Pancreas (tissue), 10 donors: ENCODE data around the gene MRPS5. TPM values are rescaled to one million over a fixed set of nuclear protein-coding genes. Genes with fewer than 3 reads are reported as not detected.
"Not testable (repeated sequence)": the region's sequence is repeated elsewhere in the genome, so short reads cannot be mapped to it uniquely, and the experiment has no call there.

Experiments used
- ATAC-seq, 4 donors: fragments of 200-7000 bp; cut with Tn5 transposase; one replicate each; pipeline versions ENCODE4 v1.8.0 to v1.9.1; 2020; ENCODE audit warnings: mild to moderate bottlenecking in 4 of 4, moderate library complexity in 4 of 4
- DNase-seq, 6 donors: peaks; one replicate each; pipeline ENCODE4 v3.0.0-alpha.2; 2020
- FAIRE-seq: peaks from 2 replicates; lab custom pipeline; 2012; peaks lifted over from hg19 to GRCh38; lab: Jason Lieb, UNC
- H3K27ac ChIP-seq, 4 donors: fragments of 200-600 bp; sonication (generic); 1 replicate in 3 of 4; 2 replicates in 1 of 4; pipeline versions ENCODE4 v1.5.0 to v1.8.0; 2020
- H3K27me3 ChIP-seq, 4 donors: fragments of 200-600 bp; one replicate each; pipeline ENCODE4 v1.8.0; 2021
- H3K36me3 ChIP-seq, 3 donors: fragments of 200-600 bp; sonication (generic) in 1 of 3; one replicate each; pipeline versions ENCODE4 v1.5.0 to v1.8.0; 2020 to 2021
- H3K4me1 ChIP-seq, 3 donors: fragments of 200-600 bp; one replicate each; pipeline ENCODE4 v1.8.0; 2021
- H3K4me3 ChIP-seq, 4 donors: fragments of 200-600 bp; sonication (generic) in 2 of 4; one replicate each; pipeline versions ENCODE4 v1.5.0 to v1.8.0; 2020 to 2021
- H3K9me3 ChIP-seq, 4 donors: fragments of 200-600 bp; one replicate each; pipeline ENCODE4 v1.8.0; 2021
- WGBS, 2 donors: extraction: QIAGEN DNeasy Blood & Tissue Kit; methylation state at CpG; one replicate each; pipeline ENCODE4 v1.1.7; 2013; 5-methylcytosine and 5-hydroxymethylcytosine counted together
- intact Hi-C, 3 donors: fragments of 100-400 bp; cut with DNase I; formaldehyde crosslinking; loops; one replicate each; pipeline versions ENCODE4 v1.11.1 to v1.14.2; 2022
- polyA plus RNA-seq, 2 donors: library from polyadenylated mRNA; stranded (reverse); fragments of 200-250 nt; gene quantifications; one replicate each; pipeline ENCODE4 v1.2.3, GENCODE V29; 2013
- total RNA-seq, 6 donors: library from RNA; stranded (reverse); fragmentation: NEBNext Ultra II Directional in 4 of 6; extraction: Animal tissue kit (Norgen Biotek cat#: 25700) in 4 of 6; gene quantifications; one replicate each; pipeline versions ENCODE4 v1.2.1 to v1.2.4, GENCODE V29; 2021 to 2023
- TF ChIP-seq, protein P1 (sequence below), 4 donors: fragments of 200-600 bp; sonication (generic) in 3 of 4; IDR thresholded peaks; one replicate each; pipeline versions ENCODE4 v1.5.0 to v1.8.0; 2021; ENCODE audit warnings: antibody characterized with exemption in 4 of 4
- donor health status: healthy with polysubstance abuse.
- donor health status: DM: no; HTN: no; CAD: no; lungs with moderate emphysema.
- donor health status: DM: no; HTN: no; CAD: no.
- donor health status: control.
- donor health status: control.
- donor health status: Bipolar disorder and iron deficiency.
- donor health status: DM: yes; HTN: yes; CAD: no.
- donor health status: DM: no; HTN: no; CAD: no.
- donor health status: DM: no; HTN: no; CAD: no.
- donor health status: DM: yes; HTN: yes; CAD: no.

Gene MRPS5
- total and polyA plus RNA-seq, 8 donors, result 14.8 to 55.2 (median 19.9) TPM

DNA sequence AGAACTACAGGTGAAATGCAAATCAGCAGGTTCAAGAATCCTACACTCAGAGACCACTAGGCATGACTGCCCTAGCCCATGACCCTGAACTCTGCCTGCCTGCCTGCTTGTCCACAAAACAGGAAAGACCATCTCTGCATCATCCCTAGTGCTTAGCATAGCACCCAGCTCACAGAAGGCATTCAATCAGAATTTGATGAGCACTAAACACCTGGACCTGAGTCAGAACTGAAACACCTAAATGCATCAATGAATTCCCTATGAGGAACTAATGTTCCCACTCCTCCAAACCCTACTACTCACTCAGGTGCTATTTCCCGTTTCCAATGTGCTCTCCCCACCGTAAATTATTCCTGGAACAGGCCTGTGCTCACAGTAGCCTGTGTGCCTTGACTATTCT, 21.7 kb downstream of the MRPS5 start:
- 91 to 98% methylated on average over 2 of the region's 2 CpGs for WGBS, 2 donors
- peaks cover 0 to 19% (median 15%) of the 10 kb centered on the region in 3 donors for H3K36me3 ChIP-seq
- no peaks in the 10 kb centered on the region for H3K4me1 ChIP-seq
- no peak for ATAC-seq
- TF ChIP-seq, protein P1, sequence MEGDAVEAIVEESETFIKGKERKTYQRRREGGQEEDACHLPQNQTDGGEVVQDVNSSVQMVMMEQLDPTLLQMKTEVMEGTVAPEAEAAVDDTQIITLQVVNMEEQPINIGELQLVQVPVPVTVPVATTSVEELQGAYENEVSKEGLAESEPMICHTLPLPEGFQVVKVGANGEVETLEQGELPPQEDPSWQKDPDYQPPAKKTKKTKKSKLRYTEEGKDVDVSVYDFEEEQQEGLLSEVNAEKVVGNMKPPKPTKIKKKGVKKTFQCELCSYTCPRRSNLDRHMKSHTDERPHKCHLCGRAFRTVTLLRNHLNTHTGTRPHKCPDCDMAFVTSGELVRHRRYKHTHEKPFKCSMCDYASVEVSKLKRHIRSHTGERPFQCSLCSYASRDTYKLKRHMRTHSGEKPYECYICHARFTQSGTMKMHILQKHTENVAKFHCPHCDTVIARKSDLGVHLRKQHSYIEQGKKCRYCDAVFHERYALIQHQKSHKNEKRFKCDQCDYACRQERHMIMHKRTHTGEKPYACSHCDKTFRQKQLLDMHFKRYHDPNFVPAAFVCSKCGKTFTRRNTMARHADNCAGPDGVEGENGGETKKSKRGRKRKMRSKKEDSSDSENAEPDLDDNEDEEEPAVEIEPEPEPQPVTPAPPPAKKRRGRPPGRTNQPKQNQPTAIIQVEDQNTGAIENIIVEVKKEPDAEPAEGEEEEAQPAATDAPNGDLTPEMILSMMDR (IDR thresholded peaks at IDR 0.05), result no peak
- H3K27ac ChIP-seq, result no peak overlapping the region
- no peak overlapping the region for H3K4me3 ChIP-seq
- no peaks in the 10 kb centered on the region for H3K27me3 ChIP-seq
- no peak for FAIRE-seq
- DNase-seq, result no peak
- intact Hi-C loops, result no loop called here
- H3K9me3 ChIP-seq, result no peaks in the 10 kb centered on the region

DNA sequence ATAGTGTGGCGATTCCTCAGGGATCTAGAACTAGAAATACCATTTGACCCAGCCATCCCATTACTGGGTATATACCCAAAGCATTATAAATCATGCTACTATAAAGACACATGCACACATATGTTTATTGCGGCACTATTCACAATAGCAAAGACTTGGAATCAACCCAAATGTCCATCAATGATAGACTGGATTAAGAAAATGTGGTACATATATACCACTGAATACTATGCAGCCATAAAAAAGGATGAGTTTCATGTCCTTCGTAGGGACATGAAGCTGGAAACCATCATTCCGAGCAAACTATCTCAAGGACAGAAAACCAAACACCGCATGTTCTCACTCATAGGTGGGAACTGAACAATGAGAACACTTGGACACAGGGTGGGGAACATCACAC, 23.3 kb downstream of the MRPS5 start:
- H3K4me1 ChIP-seq, FAIRE-seq, H3K4me3 ChIP-seq, ATAC-seq, intact Hi-C loops, H3K27ac ChIP-seq, DNase-seq, H3K9me3 ChIP-seq, H3K27me3 ChIP-seq: not testable (repeated sequence)
- WGBS, 2 donors, result 93 to 96% methylated on average over 5 of the region's 5 CpGs
- H3K36me3 ChIP-seq, result peaks cover 0 to 19% (median 12%) of the 10 kb centered on the region in 3 donors

DNA sequence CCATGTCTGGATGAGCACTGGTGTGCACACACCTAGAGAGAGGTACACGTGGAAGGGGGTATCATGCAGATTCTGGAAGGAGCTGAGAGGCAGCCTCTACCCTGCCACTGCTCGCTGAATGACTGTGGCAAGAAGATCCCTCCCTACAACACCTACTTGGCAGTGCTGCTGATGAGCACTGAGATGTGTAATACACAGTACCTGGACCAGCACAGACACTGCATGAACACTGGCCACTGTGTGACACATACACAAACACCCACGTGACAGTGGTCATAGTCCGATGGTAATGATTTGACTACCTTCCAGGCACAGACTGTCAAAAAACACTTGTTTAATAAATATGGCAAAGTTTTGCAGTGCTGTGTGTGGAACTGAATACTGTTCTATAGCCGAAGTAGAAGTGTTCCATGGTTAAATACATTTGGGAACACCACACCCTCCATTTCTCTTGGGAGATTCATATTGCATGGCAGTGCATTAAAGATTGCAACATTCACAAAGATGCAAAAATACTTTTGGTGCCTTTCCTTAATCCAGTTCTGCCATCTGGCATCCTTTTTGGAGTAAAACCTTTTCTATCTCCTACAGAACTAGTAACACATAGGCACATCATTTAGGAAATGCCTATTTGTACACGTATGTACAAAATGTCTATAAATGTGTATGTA, 29.6 kb downstream of the MRPS5 start:
- H3K9me3 ChIP-seq, result no peaks in the 10 kb centered on the region
- intact Hi-C loops, result no loop called here
- 93 to 95% methylated on average over 6 of the region's 6 CpGs for WGBS, 2 donors
- no peaks in the 10 kb centered on the region for H3K27me3 ChIP-seq
- H3K4me3 ChIP-seq, result no peak overlapping the region
- H3K36me3 ChIP-seq, result peaks cover 2 to 35% (median 5%) of the 10 kb centered on the region in 3 donors
- DNase-seq (no peak), ATAC-seq (no peak), FAIRE-seq (no peak)
- H3K4me1 ChIP-seq, result no peaks in the 10 kb centered on the region
- no peak overlapping the region for H3K27ac ChIP-seq
- TF ChIP-seq, protein P1 (IDR thresholded peaks at IDR 0.05), result no peak

DNA sequence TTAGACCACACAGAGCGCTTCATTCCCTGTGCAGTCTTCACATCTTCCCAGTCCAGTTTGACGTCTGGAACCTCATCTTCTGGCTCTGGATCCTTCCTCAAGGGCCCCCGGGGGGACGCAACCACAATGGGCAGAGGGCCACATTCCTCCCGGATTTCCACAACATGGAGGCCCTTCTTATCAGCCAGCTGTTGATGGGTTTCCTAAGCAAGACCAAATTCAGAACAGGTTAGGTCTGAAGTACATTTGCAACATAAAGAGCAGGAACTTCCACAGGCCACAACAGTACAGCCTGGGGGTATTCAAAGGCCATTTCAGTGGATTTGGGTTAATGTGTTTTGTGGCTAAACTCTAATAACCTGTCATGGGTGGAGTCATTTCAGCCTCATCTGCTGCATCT, 34.2 kb downstream of the MRPS5 start:
- TF ChIP-seq, protein P1 (IDR thresholded peaks at IDR 0.05), result no peak
- H3K4me1 ChIP-seq, result no peaks in the 10 kb centered on the region
- intact Hi-C loops, result no loop called here
- no peaks in the 10 kb centered on the region for H3K27me3 ChIP-seq
- no peak overlapping the region for H3K27ac ChIP-seq
- WGBS, 2 donors, result 93 to 95% methylated on average over 5 of the region's 5 CpGs
- no peaks in the 10 kb centered on the region for H3K9me3 ChIP-seq
- no peak for ATAC-seq
- no peak for FAIRE-seq
- H3K36me3 ChIP-seq, result peaks cover 0 to 45% (median 8%) of the 10 kb centered on the region in 3 donors
- no peak overlapping the region for H3K4me3 ChIP-seq
- DNase-seq, result no peak

DNA sequence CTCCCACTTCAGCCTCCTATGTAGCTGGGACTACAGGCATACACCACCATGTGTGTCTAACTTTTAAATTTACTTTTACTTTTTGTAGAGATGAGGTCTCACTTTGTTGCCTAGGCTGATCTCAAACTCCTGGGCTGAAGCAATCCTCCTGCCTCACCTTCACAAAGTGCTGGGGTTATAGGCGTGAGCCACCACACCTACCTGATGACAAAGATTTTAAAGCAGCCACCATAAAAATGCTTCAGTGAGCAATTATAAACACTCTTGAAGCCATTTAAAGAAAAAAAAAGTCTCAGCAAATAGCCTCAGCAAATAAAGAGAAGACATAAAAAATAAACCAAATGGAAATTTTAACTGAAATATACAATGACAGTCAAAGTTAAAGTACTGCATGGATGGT, 35.6 kb downstream of the MRPS5 start:
- Histone ChIP-seq H3K9me3 (no peaks in the 10 kb centered on the region), H3K36me3 (peaks cover 0 to 36% (median 8%) of the 10 kb centered on the region in 3 donors), H3K27me3 (no peaks in the 10 kb centered on the region), H3K27ac (no peak overlapping the region), H3K4me1 (no peaks in the 10 kb centered on the region), H3K4me3 (no peak overlapping the region)
- intact Hi-C loops, result no loop called here
- no peak for DNase-seq
- ATAC-seq, result no peak
- 100% methylated on average over 1 of the region's 1 CpG for WGBS, 2 donors
- TF ChIP-seq, protein P1 (IDR thresholded peaks at IDR 0.05), result no peak
- no peak for FAIRE-seq
